ENCODE results near the gene GFI1B. TPM values are rescaled to one million over a fixed set of nuclear protein-coding genes. Genes with fewer than 3 reads are reported as not detected.

GFI1B gene
- total RNA-seq, 1 experiment from 2014 or later, result 0.77 TPM

GRCh38 chr9:133030317-133031129 is 52.0 kb downstream of the GFI1B start, which contains the start of gene GTF3C5 (continued):
- no peak for TF ChIP-seq AR (CRISPR knock-in tag; IDR thresholded peaks at IDR 0.05)
- no peak for TF ChIP-seq CDX4 (CRISPR knock-in tag; IDR thresholded peaks at IDR 0.05; ENCODE audit: borderline replicate concordance)
- peak; percentile 83; the same call in 1 of the 2 replicates for TF ChIP-seq TP53 (CRISPR knock-in tag; IDR thresholded peaks at IDR 0.05)
- no peak for TF ChIP-seq ZNF423 (CRISPR knock-in tag; IDR thresholded peaks at IDR 0.05)
- TF ChIP-seq RELA (CRISPR knock-in tag; IDR thresholded peaks at IDR 0.05; ENCODE audit: borderline replicate concordance), result 0 out of 2 replicates have a peak, but pooled peaks have one; percentile 22
- 0 out of 2 replicates have a peak, but pooled peaks have one; percentile 48 for TF ChIP-seq TCF7 (CRISPR knock-in tag; IDR thresholded peaks at IDR 0.05; ENCODE audit: low read depth)
- no peak for TF ChIP-seq ZNF396 (CRISPR knock-in tag; IDR thresholded peaks at IDR 0.05; ENCODE audit: borderline replicate concordance)
- TF ChIP-seq ZNF512 (CRISPR knock-in tag; IDR thresholded peaks at IDR 0.05; ENCODE audit: borderline replicate concordance), result no peak
- TF ChIP-seq GRHL2 (CRISPR knock-in tag; IDR thresholded peaks at IDR 0.05; ENCODE audit: insufficient replicate concordance, severe bottlenecking), result no peak
- TF ChIP-seq MLX (CRISPR knock-in tag; IDR thresholded peaks at IDR 0.05), result no peak
- no peak for TF ChIP-seq SOX15 (CRISPR knock-in tag; IDR thresholded peaks at IDR 0.05)
- 0 out of 2 replicates have a peak, but pooled peaks have one; percentile 58 for TF ChIP-seq CBFB (CRISPR knock-in tag; IDR thresholded peaks at IDR 0.05; ENCODE audit: low read depth)
- peak; percentile 51; the same call in 1 of the 2 replicates for TF ChIP-seq MAX (CRISPR knock-in tag; IDR thresholded peaks at IDR 0.05)
- no peak for TF ChIP-seq ESRRA (CRISPR knock-in tag; IDR thresholded peaks at IDR 0.05; ENCODE audit: borderline replicate concordance)
- no peak for TF ChIP-seq ZSCAN18 (CRISPR knock-in tag; IDR thresholded peaks at IDR 0.05)
- TF ChIP-seq SMAD3 (CRISPR knock-in tag; IDR thresholded peaks at IDR 0.05; ENCODE audit: borderline replicate concordance), result peak; percentile 52; the same call in 1 of the 2 replicates
- TF ChIP-seq ZNF138 (CRISPR knock-in tag; conservative IDR thresholded peaks at IDR 0.05), result no peak
- 0 out of 2 replicates have a peak, but pooled peaks have one; percentile 56 for TF ChIP-seq ZNF232 (CRISPR knock-in tag; IDR thresholded peaks at IDR 0.05)
- TF ChIP-seq ARID4B (CRISPR knock-in tag; IDR thresholded peaks at IDR 0.05; ENCODE audit: borderline replicate concordance), result peak; percentile 82; the same call in 1 of the 2 replicates
- TF ChIP-seq HMGXB4 (CRISPR knock-in tag; IDR thresholded peaks at IDR 0.05), result peak; percentile 74
- no peak for TF ChIP-seq JAZF1 (CRISPR knock-in tag; IDR thresholded peaks at IDR 0.05)
- TF ChIP-seq IRF1 (CRISPR knock-in tag; IDR thresholded peaks at IDR 0.05), result no peak

All from WTC11 (cell line).